ENCODE measurements around the gene MARS1. TPM values are rescaled to one million over a fixed set of nuclear protein-coding genes. Genes with fewer than 3 reads are reported as not detected.
A peak's percentile ranks its signal among the peaks of the same experiment; 100 is the strongest.
"Not testable (repeated sequence)": the region's sequence is repeated elsewhere in the genome, so short reads cannot be mapped to it uniquely, and the experiment has no call there.

The MARS1 gene
- total RNA-seq, 2 donors from 2014 or later: 336 to 446 TPM

- Mint-ChIP-seq H3K9me3 (no peaks in the 10 kb centered on the region), H3K4me3 (no peak overlapping the region), H3K27ac (peak overlapping the region; percentile 31 to 47), H3K36me3 (peaks cover 50% of the 10 kb centered on the region), H3K27me3 (no peaks in the 10 kb centered on the region), H3K4me1 (ENCODE audit: low read depth in 2 of 2) (peaks cover 28 to 50% of the 10 kb centered on the region in 2 donors)
- no peak for ATAC-seq
- DNase-seq (ENCODE audit: low spot score): no peak
Measured at GRCh38 chr12:57515408-57515933, 27.6 kb downstream of the MARS1 start.

GRCh38 chr12:57515934-57516541 is 28.2 kb downstream of the MARS1 start:
- Mint-ChIP-seq H3K4me3 (no peak overlapping the region), H3K4me1 (ENCODE audit: low read depth in 2 of 2) (peaks cover 28 to 54% of the 10 kb centered on the region in 2 donors), H3K27me3 (no peaks in the 10 kb centered on the region), H3K36me3 (peaks cover 50% of the 10 kb centered on the region), H3K9me3 (no peaks in the 10 kb centered on the region), H3K27ac (peak overlapping the region in 1 of 2 donors; percentile 47)
- no peak for DNase-seq (ENCODE audit: low spot score)
- ATAC-seq: no peak

GRCh38 chr12:57516617-57517153 is 28.8 kb downstream of the MARS1 start:
- Mint-ChIP-seq H3K4me3 (no peak overlapping the region), H3K27me3 (no peaks in the 10 kb centered on the region), H3K4me1 (ENCODE audit: low read depth in 2 of 2) (peaks cover 33 to 57% of the 10 kb centered on the region in 2 donors), H3K36me3 (peaks cover 48% of the 10 kb centered on the region), H3K27ac (peak overlapping the region; percentile 98 to 100), H3K9me3 (no peaks in the 10 kb centered on the region)
- DNase-seq (ENCODE audit: low spot score): no peak
- ATAC-seq: no peak

GRCh38 chr12:57517187-57517586 is 29.3 kb downstream of the MARS1 start:
- H3K36me3 Mint-ChIP-seq: peaks cover 43% of the 10 kb centered on the region
- peak overlapping the region; percentile 48 for H3K4me3 Mint-ChIP-seq
- H3K4me1 Mint-ChIP-seq (ENCODE audit: low read depth in 2 of 2): peaks cover 38 to 58% of the 10 kb centered on the region in 2 donors
- ATAC-seq: no peak
- H3K9me3 Mint-ChIP-seq: no peaks in the 10 kb centered on the region
- peak overlapping the region; percentile 98 to 100 for H3K27ac Mint-ChIP-seq
- DNase-seq (ENCODE audit: low spot score): no peak
- H3K27me3 Mint-ChIP-seq: no peaks in the 10 kb centered on the region

- H3K4me3 Mint-ChIP-seq: peak overlapping the region; percentile 48
- peaks cover 38% of the 10 kb centered on the region for H3K36me3 Mint-ChIP-seq
- DNase-seq (ENCODE audit: low spot score); H3K9me3 Mint-ChIP-seq; H3K27me3 Mint-ChIP-seq; ATAC-seq: not testable (repeated sequence)
- H3K27ac Mint-ChIP-seq: peak overlapping the region; percentile 98 to 100
- H3K4me1 Mint-ChIP-seq (ENCODE audit: low read depth in 2 of 2): peaks cover 39 to 56% of the 10 kb centered on the region in 2 donors
Measured at GRCh38 chr12:57517718-57518117, 29.9 kb downstream of the MARS1 start.

- H3K4me1 Mint-ChIP-seq (ENCODE audit: low read depth in 2 of 2): peaks cover 44 to 53% of the 10 kb centered on the region in 2 donors
- no peaks in the 10 kb centered on the region for H3K27me3 Mint-ChIP-seq
- no peak for ATAC-seq
- peak overlapping the region; percentile 98 to 100 for H3K27ac Mint-ChIP-seq
- H3K36me3 Mint-ChIP-seq: peaks cover 32% of the 10 kb centered on the region
- no peaks in the 10 kb centered on the region for H3K9me3 Mint-ChIP-seq
- no peak for DNase-seq (ENCODE audit: low spot score)
- peak overlapping the region; percentile 88 for H3K4me3 Mint-ChIP-seq
Measured at GRCh38 chr12:57518176-57518919, 30.5 kb downstream of the MARS1 start.

GRCh38 chr12:57518920-57519795 is 31.3 kb downstream of the MARS1 start:
- Mint-ChIP-seq H3K9me3 (no peaks in the 10 kb centered on the region), H3K36me3 (peaks cover 32% of the 10 kb centered on the region), H3K27me3 (no peaks in the 10 kb centered on the region), H3K4me3 (peak overlapping the region; percentile 88), H3K27ac (peak overlapping the region; percentile 98 to 100), H3K4me1 (ENCODE audit: low read depth in 2 of 2) (peaks cover 50 to 61% of the 10 kb centered on the region in 2 donors)
- DNase-seq (ENCODE audit: low spot score) (no peak), ATAC-seq (no peak)

- H3K4me1 Mint-ChIP-seq (ENCODE audit: low read depth in 2 of 2): peaks cover 56 to 67% of the 10 kb centered on the region in 2 donors
- peak overlapping the region; percentile 98 to 100 for H3K27ac Mint-ChIP-seq
- peaks cover 36% of the 10 kb centered on the region for H3K36me3 Mint-ChIP-seq
- H3K9me3 Mint-ChIP-seq: no peaks in the 10 kb centered on the region
- DNase-seq (ENCODE audit: low spot score): no peak
- peak; percentile 1 to 17 for ATAC-seq
- H3K27me3 Mint-ChIP-seq: no peaks in the 10 kb centered on the region
- peak overlapping the region; percentile 88 for H3K4me3 Mint-ChIP-seq
Measured at GRCh38 chr12:57519796-57520052, 31.9 kb downstream of the MARS1 start.

- Mint-ChIP-seq H3K4me1 (ENCODE audit: low read depth in 2 of 2) (peaks cover 56 to 67% of the 10 kb centered on the region in 2 donors), H3K27ac (peak within 1 kb of the TSS; percentile 98 to 100), H3K9me3 (no peaks in the 10 kb centered on the region), H3K27me3 (no peaks in the 10 kb centered on the region), H3K4me3 (peak within 1 kb of the TSS; percentile 88), H3K36me3 (peaks cover 35% of the 10 kb centered on the region)
- ATAC-seq: peak; percentile 87 to 89
- DNase-seq (ENCODE audit: low spot score): peak; percentile 100
Measured at GRCh38 chr12:57520053-57520818, 32.4 kb downstream of the MARS1 start, which contains the start of gene DDIT3. Gene DDIT3 (minus strand): TSS chr12:57520514. CDS start chr12:57517406, 3,108 bp downstream.

GRCh38 chr12:57521525-57522010 is 33.7 kb downstream of the MARS1 start:
- Mint-ChIP-seq H3K27ac (peak overlapping the region; percentile 98 to 100), H3K4me3 (peak overlapping the region; percentile 88), H3K4me1 (ENCODE audit: low read depth in 2 of 2) (peaks cover 56 to 66% of the 10 kb centered on the region in 2 donors), H3K36me3 (peaks cover 24% of the 10 kb centered on the region), H3K9me3 (no peaks in the 10 kb centered on the region), H3K27me3 (no peaks in the 10 kb centered on the region)
- no peak for ATAC-seq
- DNase-seq (ENCODE audit: low spot score): no peak

GRCh38 chr12:57522011-57522886 is 34.4 kb downstream of the MARS1 start, which contains the start of gene MBD6:
Gene MBD6 (plus strand): TSS chr12:57522824. CDS start chr12:57524304, 1,480 bp downstream.
- Mint-ChIP-seq H3K4me1 (ENCODE audit: low read depth in 2 of 2) (peaks cover 51 to 60% of the 10 kb centered on the region in 2 donors), H3K36me3 (peaks cover 19% of the 10 kb centered on the region), H3K4me3 (peak within 1 kb of the TSS; percentile 88), H3K9me3 (no peaks in the 10 kb centered on the region), H3K27ac (peak within 1 kb of the TSS; percentile 98 to 100), H3K27me3 (no peaks in the 10 kb centered on the region)
- ATAC-seq (peak; percentile 61 to 69), DNase-seq (ENCODE audit: low spot score) (peak; percentile 96)

All from natural killer cell treated with Interleukin-12 subunit alpha and Interleukin-12 subunit beta and Interleukin-15 and Interleukin-18, amount 100 ng/mL, for 72 hours (primary cell).